Heart left ventricle (tissue), 16 donors: ENCODE measurements around the gene KRT81. TPM values are rescaled to one million over a fixed set of nuclear protein-coding genes. Genes with fewer than 3 reads are reported as not detected.

Experiments
- ATAC-seq, 4 donors: fragments of 200-7000 bp; cut with Tn5 transposase; one replicate each; pipeline ENCODE4 v1.9.1; 2020 to 2022; ENCODE audit warnings: moderate library complexity in 4 of 4, mild to moderate bottlenecking in 3 of 4, moderate number of reproducible peaks in 1 of 4
- DNase-seq, 5 donors: peaks; one replicate each; pipeline ENCODE4 v3.0.0-alpha.2; 2020
- H3K27ac ChIP-seq, 12 donors: fragments of 200-600 bp; sonication (generic) in 4 of 12; one replicate each; pipeline versions ENCODE4 v1.5.0 to v1.8.0; 2016 to 2022; ENCODE audit warnings: mild to moderate bottlenecking in 2 of 12
- H3K27me3 ChIP-seq, 9 donors: fragments of 200-600 bp; sonication (generic) in 2 of 9; one replicate each; pipeline versions ENCODE4 v1.5.1 to v1.8.0; 2016 to 2022; ENCODE audit warnings: mild to moderate bottlenecking in 3 of 9
- H3K36me3 ChIP-seq, 9 donors: fragments of 200-600 bp; sonication (generic) in 2 of 9; one replicate each; pipeline versions ENCODE4 v1.5.0 to v1.8.0; 2018 to 2022; ENCODE audit warnings: mild to moderate bottlenecking in 2 of 9
- H3K4me1 ChIP-seq, 12 donors: fragments of 200-600 bp; sonication (generic) in 4 of 12; one replicate each; pipeline versions ENCODE4 v1.5.0 to v1.8.0; 2016 to 2022; ENCODE audit warnings: mild to moderate bottlenecking in 3 of 12
- H3K4me3 ChIP-seq, 12 donors: fragments of 200-600 bp; sonication (generic) in 4 of 12; one replicate each; pipeline versions ENCODE4 v1.5.0 to v1.8.0; 2017 to 2022; ENCODE audit warnings: mild to moderate bottlenecking in 9 of 12, moderate library complexity in 4 of 12
- H3K9me3 ChIP-seq, 12 donors: fragments of 200-600 bp; sonication (generic) in 4 of 12; one replicate each; pipeline versions ENCODE4 v1.5.0 to v1.8.0; 2016 to 2022; ENCODE audit warnings: mild to moderate bottlenecking in 1 of 12
- POLR2A ChIP-seq, 2 donors: fragments of 450-650 bp; IDR thresholded peaks; one replicate each; pipeline ENCODE4 v1.6.1; 2017; ENCODE audit warnings: antibody characterized with exemption in 2 of 2, mild to moderate bottlenecking in 2 of 2, moderate library complexity in 2 of 2
- WGBS, 4 donors: extraction: QIAGEN DNeasy Blood & Tissue Kit in 2 of 4; methylation state at CpG; one replicate each; pipeline versions ENCODE4 v1.1.5 to v1.1.7; 2013 to 2018; 5-methylcytosine and 5-hydroxymethylcytosine counted together
- intact Hi-C, 10 donors: fragments of 100-400 bp; cut with DNase I; formaldehyde crosslinking; loops; one replicate each; pipeline versions ENCODE4 v1.11.1 to v1.14.2; 2022
- polyA plus RNA-seq, 2 donors: library from polyadenylated mRNA; stranded (reverse); fragments of 200-250 nt; gene quantifications; one replicate each; pipeline ENCODE4 v1.2.3, GENCODE V29; 2013
- total RNA-seq, 9 donors: library from RNA; depleted of rRNA in 2 of 9; stranded (reverse); fragments of >200 nt in 2 of 9; fragmentation: NEBNext Ultra II Directional in 3 of 9; extraction: Animal tissue kit (Norgen Biotek cat#: 25700) in 3 of 9; gene quantifications; one replicate each; pipeline versions ENCODE4 v1.1.0 to v1.2.4, GENCODE V29; 2016 to 2023
- TF ChIP-seq, protein P1 (sequence below), 12 donors: fragments of 200-600 bp; sonication (generic) in 4 of 12; IDR thresholded peaks; one replicate each; pipeline versions ENCODE4 v1.5.0 to v1.8.0; 2018 to 2022; ENCODE audit warnings: antibody characterized with exemption in 12 of 12, mild to moderate bottlenecking in 5 of 12
- donor health status: ischemic (EF 13 %, LVEDD 7.1; RV severe dilation, severe dysfunction).
- donor health status: healthy with polysubstance abuse.
- donor health status: DM: no; HTN: yes; CAD: no.
- donor health status: DM: no; HTN: no; CAD: no.
- donor health status: ischemic (EF 25% LVEDD 6.9; RV normal size, moderate dysfunction).
- donor health status: ischemic (EF 25% LVEDD 5.7; RV mildly dilated, moderate dysfunction).
- donor health status: healthy.
- donor health status: DM: yes; HTN: yes; CAD: no.
- donor health status: ischemic (EF 35%, LVEDD 5.7; RV mildly dilated, moderate dysfunction).
- donor health status: nonischemic (EF 11% LVEDD 7.7; RV severe dilation, severe dysfunction).
- donor health status: DM: yes; HTN: yes; CAD: no.
- donor health status: PGD.
- donor health status: ischemic (EF 29% LVEDD 5.4; RV normal size, mild dysfunction).
- donor health status: nonischemic (EF 23%, LVEDD 6.1; RV moderate dilation, normal function).

The KRT81 gene
- total and polyA plus RNA-seq, 11 donors, result not detected

DNA sequence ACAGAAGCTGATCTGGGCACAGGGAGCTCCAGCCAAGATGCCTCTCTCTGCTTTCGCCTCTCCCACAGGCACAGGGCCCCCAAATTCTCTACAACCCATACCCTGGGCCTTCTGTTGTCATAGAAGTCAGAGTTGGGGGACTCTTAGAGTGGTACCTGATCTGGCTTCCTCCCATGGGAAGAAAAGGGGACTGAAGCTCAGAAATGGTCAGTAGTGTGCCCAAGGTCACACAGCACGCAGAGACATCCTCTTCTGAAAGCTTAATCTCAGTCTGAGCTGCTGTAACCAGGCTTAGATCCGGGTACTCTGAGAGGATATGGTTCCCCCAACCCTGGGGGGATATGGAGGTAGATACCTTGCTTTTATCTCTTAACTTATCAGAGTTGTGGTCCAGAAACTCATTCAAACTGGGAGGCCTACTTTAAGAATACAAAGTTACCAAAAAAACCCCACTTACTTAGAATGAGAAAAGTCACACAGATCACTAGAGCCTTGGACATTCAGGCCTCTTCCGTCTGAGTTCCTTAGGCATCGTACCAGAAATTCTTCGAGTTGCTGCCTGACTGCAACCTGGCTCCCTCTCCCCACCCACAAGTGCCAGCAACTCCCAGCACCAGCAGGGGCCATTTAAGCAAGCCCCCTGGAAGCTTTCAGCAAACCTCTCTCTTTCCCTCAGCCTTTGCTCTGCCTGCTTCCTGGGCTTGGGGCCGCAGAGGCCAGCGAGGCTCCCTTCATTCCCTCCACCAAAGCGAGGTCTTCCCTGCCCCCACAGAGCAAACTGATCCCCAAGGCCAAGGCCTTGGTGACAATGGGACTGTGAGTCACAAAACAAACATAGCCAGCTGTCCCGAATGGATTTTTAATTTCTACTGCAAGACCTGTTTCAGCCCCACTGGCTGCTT, 44.4 kb downstream of the KRT81 start:
- Histone ChIP-seq H3K36me3 (no peaks in the 10 kb centered on the region), H3K9me3 (no peaks in the 10 kb centered on the region), H3K27me3 (peaks cover 0 to 24% (median 5%) of the 10 kb centered on the region in 9 donors), H3K4me1 (peaks cover 0 to 30% (median 14%) of the 10 kb centered on the region in 12 donors), H3K4me3 (no peak overlapping the region), H3K27ac (no peak overlapping the region)
- TF ChIP-seq POLR2A (IDR thresholded peaks at IDR 0.05), result no peak
- TF ChIP-seq, protein P1, sequence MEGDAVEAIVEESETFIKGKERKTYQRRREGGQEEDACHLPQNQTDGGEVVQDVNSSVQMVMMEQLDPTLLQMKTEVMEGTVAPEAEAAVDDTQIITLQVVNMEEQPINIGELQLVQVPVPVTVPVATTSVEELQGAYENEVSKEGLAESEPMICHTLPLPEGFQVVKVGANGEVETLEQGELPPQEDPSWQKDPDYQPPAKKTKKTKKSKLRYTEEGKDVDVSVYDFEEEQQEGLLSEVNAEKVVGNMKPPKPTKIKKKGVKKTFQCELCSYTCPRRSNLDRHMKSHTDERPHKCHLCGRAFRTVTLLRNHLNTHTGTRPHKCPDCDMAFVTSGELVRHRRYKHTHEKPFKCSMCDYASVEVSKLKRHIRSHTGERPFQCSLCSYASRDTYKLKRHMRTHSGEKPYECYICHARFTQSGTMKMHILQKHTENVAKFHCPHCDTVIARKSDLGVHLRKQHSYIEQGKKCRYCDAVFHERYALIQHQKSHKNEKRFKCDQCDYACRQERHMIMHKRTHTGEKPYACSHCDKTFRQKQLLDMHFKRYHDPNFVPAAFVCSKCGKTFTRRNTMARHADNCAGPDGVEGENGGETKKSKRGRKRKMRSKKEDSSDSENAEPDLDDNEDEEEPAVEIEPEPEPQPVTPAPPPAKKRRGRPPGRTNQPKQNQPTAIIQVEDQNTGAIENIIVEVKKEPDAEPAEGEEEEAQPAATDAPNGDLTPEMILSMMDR (IDR thresholded peaks at IDR 0.05), result no peak
- ATAC-seq (no peak), DNase-seq (peak in 1 of 5 donors; percentile 40)
- intact Hi-C loops, result no loop called here
- 63 to 73% (median 70%) methylated on average over 10 of the region's 10 CpGs for WGBS, 4 donors

DNA sequence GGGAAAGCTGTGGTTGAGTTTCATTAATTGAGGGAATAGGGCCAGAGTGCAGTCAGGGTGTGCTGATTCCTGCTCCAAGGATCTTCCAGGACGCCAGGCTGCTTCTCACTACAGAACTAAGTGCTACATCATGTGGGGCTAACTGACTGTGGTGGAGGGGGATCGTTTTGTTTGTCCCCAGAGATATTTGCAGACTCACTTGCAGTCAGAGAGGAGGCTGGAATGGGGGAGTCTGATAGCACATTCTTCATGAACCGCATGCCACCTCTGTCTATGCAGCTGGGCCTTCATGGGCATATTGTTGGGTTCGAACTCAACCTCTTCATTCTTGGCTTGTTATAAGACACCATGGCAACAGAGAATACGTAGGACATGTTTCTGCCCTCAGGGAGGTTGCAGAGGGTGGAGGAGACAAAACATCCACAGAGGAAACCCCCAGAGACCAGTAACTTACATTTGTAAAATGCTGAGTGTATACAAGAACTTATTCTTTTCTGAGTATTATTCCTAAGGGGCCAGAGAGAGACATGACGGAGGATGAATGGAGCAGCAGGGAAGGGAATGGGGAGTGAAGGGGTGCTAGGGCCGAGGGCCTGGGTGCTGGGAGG, 45.3 kb downstream of the KRT81 start:
- 78 to 90% (median 83%) methylated on average over 7 of the region's 7 CpGs for WGBS, 4 donors
- peak in 1 of 5 donors; percentile 1 for DNase-seq
- TF ChIP-seq, protein P1 (IDR thresholded peaks at IDR 0.05), result no peak
- TF ChIP-seq POLR2A (IDR thresholded peaks at IDR 0.05), result no peak

DNA sequence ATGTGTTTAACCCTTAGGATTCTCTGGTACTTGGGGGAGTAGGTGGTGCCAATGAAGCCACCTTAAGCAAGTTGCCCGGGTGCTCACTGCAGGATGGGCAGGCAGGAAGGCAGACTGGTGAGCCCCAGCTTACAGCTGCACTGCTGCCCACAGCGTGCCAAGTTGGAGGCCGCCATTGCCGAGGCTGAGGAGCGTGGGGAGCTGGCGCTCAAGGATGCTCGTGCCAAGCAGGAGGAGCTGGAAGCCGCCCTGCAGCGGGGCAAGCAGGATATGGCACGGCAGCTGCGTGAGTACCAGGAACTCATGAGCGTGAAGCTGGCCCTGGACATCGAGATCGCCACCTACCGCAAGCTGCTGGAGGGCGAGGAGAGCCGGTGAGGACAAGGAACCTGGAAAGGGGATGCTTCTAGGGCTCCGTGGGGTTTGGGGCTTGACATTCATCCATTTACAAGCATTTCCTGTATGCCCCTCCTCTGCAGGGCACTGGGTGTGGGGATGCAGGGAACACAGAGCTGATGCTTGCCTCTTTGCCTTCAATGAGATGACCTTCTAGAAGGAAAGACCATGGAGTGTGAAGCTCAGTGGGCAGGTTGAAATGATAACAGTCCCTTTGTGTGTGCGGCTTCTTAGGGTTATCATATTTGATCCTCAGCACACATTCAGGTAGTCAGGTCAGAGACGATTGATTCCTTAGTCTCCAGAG, 45.9 kb downstream of the KRT81 start:
- H3K4me1 ChIP-seq, result peaks cover 0 to 28% (median 14%) of the 10 kb centered on the region in 12 donors
- H3K9me3 ChIP-seq, result no peaks in the 10 kb centered on the region
- ATAC-seq (no peak), DNase-seq (no peak)
- no peak overlapping the region for H3K27ac ChIP-seq
- WGBS, 4 donors, result 80 to 94% (median 90%) methylated on average over 12 to 20 of the region's 20 CpGs
- H3K36me3 ChIP-seq, result no peaks in the 10 kb centered on the region
- no peak overlapping the region for H3K4me3 ChIP-seq
- intact Hi-C loops, result no loop called here
- TF ChIP-seq POLR2A (IDR thresholded peaks at IDR 0.05), result no peak
- TF ChIP-seq, protein P1 (IDR thresholded peaks at IDR 0.05), result no peak
- peaks cover 0 to 19% (median 5%) of the 10 kb centered on the region in 9 donors for H3K27me3 ChIP-seq

More for the DNA sequence above, 45.3 kb downstream of the KRT81 start:
- Histone ChIP-seq H3K27me3 (peaks cover 0 to 24% (median 5%) of the 10 kb centered on the region in 9 donors), H3K4me3 (no peak overlapping the region), H3K36me3 (no peaks in the 10 kb centered on the region), H3K27ac (no peak overlapping the region), H3K4me1 (peaks cover 0 to 30% (median 14%) of the 10 kb centered on the region in 12 donors), H3K9me3 (no peaks in the 10 kb centered on the region)
- intact Hi-C loops, result no loop called here
- no peak for ATAC-seq
